MM.1S (cell line): ENCODE results near the gene COL6A2.
A peak's percentile ranks its signal among the peaks of the same experiment; 100 is the strongest.

Experiments
- DNase-seq: peaks from one replicate; pipeline ENCODE4 v3.0.0-alpha.2; 2015
- H2AFZ ChIP-seq: fragments of 300-600 bp; sonication (generic); 2 replicates; pipeline ENCODE4 v1.6.0; 2016; ENCODE audit warnings: antibody characterized with exemption, low read length
- H3F3A ChIP-seq: fragments of 300-600 bp; sonication (generic); 2 replicates; pipeline ENCODE4 v1.6.1; 2016; ENCODE audit warnings: mild to moderate bottlenecking, antibody characterized with exemption, low read length, moderate library complexity, mixed read lengths; ENCODE audit not compliant: insufficient read depth
- H3K27ac ChIP-seq: fragments of 300-600 bp; sonication (generic); 2 replicates; pipeline ENCODE4 v1.5.1; 2016; ENCODE audit warnings: mild to moderate bottlenecking, low read length
- H3K27me3 ChIP-seq: fragments of 300-600 bp; sonication (generic); replicated peaks from 2 replicates; pipeline ENCODE4 v1.6.0; 2016; ENCODE audit warnings: low read length; ENCODE audit not compliant: insufficient read depth
- H3K36me3 ChIP-seq: fragments of 300-600 bp; sonication (generic); replicated peaks from 2 replicates; pipeline ENCODE4 v1.6.1; 2016; ENCODE audit warnings: mild to moderate bottlenecking, low read length, mixed read lengths; ENCODE audit not compliant: insufficient read depth
- H3K4me1 ChIP-seq: fragments of 300-600 bp; sonication (generic); 2 replicates; pipeline ENCODE4 v1.6.1; 2016; ENCODE audit warnings: low read length, mixed read lengths
- H3K4me2 ChIP-seq: fragments of 300-600 bp; sonication (generic); 2 replicates; pipeline ENCODE4 v1.6.0; 2016; ENCODE audit warnings: low read depth, low read length
- H3K4me3 ChIP-seq: fragments of 300-600 bp; sonication (generic); 2 replicates; pipeline ENCODE4 v1.5.1; 2016; ENCODE audit warnings: low read length, mixed read lengths
- H3K79me2 ChIP-seq: fragments of 300-600 bp; sonication (generic); 2 replicates; pipeline ENCODE4 v1.6.1; 2016; ENCODE audit warnings: mixed run types, low read length, mixed read lengths
- H3K9ac ChIP-seq: fragments of 300-600 bp; sonication (generic); 2 replicates; pipeline ENCODE4 v1.6.1; 2016; ENCODE audit warnings: low read length, mixed read lengths
- H3K9me2 ChIP-seq: fragments of 300-600 bp; sonication (generic); replicated peaks from 2 replicates; pipeline ENCODE4 v1.6.1; 2016; ENCODE audit warnings: mild to moderate bottlenecking, low read length, mixed read lengths; ENCODE audit not compliant: insufficient read depth
- H3K9me3 ChIP-seq: fragments of 300-600 bp; sonication (generic); replicated peaks from 2 replicates; pipeline ENCODE4 v1.6.1; 2016; ENCODE audit warnings: mild to moderate bottlenecking, low read length, mixed read lengths; ENCODE audit not compliant: insufficient read depth
- H4K20me1 ChIP-seq: fragments of 300-600 bp; sonication (generic); 2 replicates; pipeline ENCODE4 v1.6.1; 2016; ENCODE audit warnings: mild to moderate bottlenecking, low read length, moderate library complexity, mixed read lengths; ENCODE audit not compliant: insufficient read depth
- CTCF ChIP-seq: fragments of 300-600 bp; sonication (generic); IDR thresholded peaks from 2 replicates; pipeline ENCODE4 v1.5.1; 2016; ENCODE audit warnings: antibody characterized with exemption, low read length, mixed read lengths
- EZH2 ChIP-seq: fragments of 300-600 bp; sonication (generic); optimal IDR thresholded peaks from 2 replicates; pipeline ENCODE3; 2017; ENCODE audit warnings: low read depth, mild to moderate bottlenecking, antibody characterized with exemption, low read length, mixed read lengths
- EZH2phosphoT487 ChIP-seq: fragments of 300-600 bp; sonication (generic); IDR thresholded peaks from 2 replicates; pipeline ENCODE4 v1.6.1; 2018; ENCODE audit warnings: antibody characterized with exemption, low read length

Gene COL6A2

GRCh38 chr21:46151989-46152926 is 54.3 kb downstream of the COL6A2 start:
- no peak overlapping the region for H3K27ac ChIP-seq
- no peaks in the 10 kb centered on the region for H3K79me2 ChIP-seq
- no peaks in the 10 kb centered on the region for H3K9me2 ChIP-seq
- no peak overlapping the region for H3K9ac ChIP-seq
- no peak for DNase-seq
- H3K4me1 ChIP-seq = no peaks in the 10 kb centered on the region
- peaks cover 56% of the 10 kb centered on the region for H3K27me3 ChIP-seq
- no peak overlapping the region for H3K4me2 ChIP-seq
- H3K9me3 ChIP-seq = no peaks in the 10 kb centered on the region
- H2AFZ ChIP-seq = no peak overlapping the region
- H4K20me1 ChIP-seq = no peaks in the 10 kb centered on the region
- no peak overlapping the region for H3K4me3 ChIP-seq
- H3F3A ChIP-seq = no peaks in the 10 kb centered on the region
- TF ChIP-seq EZH2 (no peak), CTCF (no peak), EZH2phosphoT487 (no peak)
- no peaks in the 10 kb centered on the region for H3K36me3 ChIP-seq

- DNase-seq = no peak
- TF ChIP-seq EZH2phosphoT487 (no peak), EZH2 (no peak), CTCF (no peak)
- H3K9me3 ChIP-seq = no peaks in the 10 kb centered on the region
- no peaks in the 10 kb centered on the region for H3F3A ChIP-seq
- H3K27ac ChIP-seq = no peak overlapping the region
- no peaks in the 10 kb centered on the region for H3K36me3 ChIP-seq
- no peaks in the 10 kb centered on the region for H3K9me2 ChIP-seq
- no peaks in the 10 kb centered on the region for H4K20me1 ChIP-seq
- H3K9ac ChIP-seq = no peak overlapping the region
- no peaks in the 10 kb centered on the region for H3K4me1 ChIP-seq
- no peak overlapping the region for H3K4me3 ChIP-seq
- peaks cover 53% of the 10 kb centered on the region for H3K27me3 ChIP-seq
- H3K79me2 ChIP-seq = no peaks in the 10 kb centered on the region
- H3K4me2 ChIP-seq = peak overlapping the region; percentile 17; the same call in 1 of the 2 replicates
- no peak overlapping the region for H2AFZ ChIP-seq
Measured at GRCh38 chr21:46152927-46153246, 55.0 kb downstream of the COL6A2 start.

GRCh38 chr21:46153247-46154154 is 55.6 kb downstream of the COL6A2 start:
- H3K27me3 ChIP-seq = peaks cover 47% of the 10 kb centered on the region
- H3K4me1 ChIP-seq = no peaks in the 10 kb centered on the region
- no peak overlapping the region for H2AFZ ChIP-seq
- H3K4me3 ChIP-seq = no peak overlapping the region
- no peaks in the 10 kb centered on the region for H3K36me3 ChIP-seq
- H3K9me2 ChIP-seq = no peaks in the 10 kb centered on the region
- H3F3A ChIP-seq = no peaks in the 10 kb centered on the region
- H3K9ac ChIP-seq = no peak overlapping the region
- no peak for DNase-seq
- H4K20me1 ChIP-seq = no peaks in the 10 kb centered on the region
- TF ChIP-seq EZH2phosphoT487 (no peak), CTCF (peak; percentile 68)
- no peak overlapping the region for H3K27ac ChIP-seq
- H3K4me2 ChIP-seq = peak overlapping the region; percentile 17; the same call in 1 of the 2 replicates
- H3K79me2 ChIP-seq = no peaks in the 10 kb centered on the region
- no peaks in the 10 kb centered on the region for H3K9me3 ChIP-seq
